Osteoblast (primary cell): ENCODE measurements around the gene HAAO. TPM values are rescaled to one million over a fixed set of nuclear protein-coding genes. Genes with fewer than 3 reads are reported as not detected.
A peak's percentile ranks its signal among the peaks of the same experiment; 100 is the strongest.

ENCODE experiments used
- DNase-seq: peaks from one replicate; pipeline ENCODE4 v3.0.0; 2011; ENCODE audit warnings: low spot score, mixed read lengths; ENCODE audit not compliant: insufficient read length; ENCODE audit errors: missing footprints
- H2AFZ ChIP-seq: 2 replicates; pipeline ENCODE4 v1.6.0; 2011; ENCODE audit warnings: mild to moderate bottlenecking, low read length
- H3K27ac ChIP-seq: 2 replicates; pipeline ENCODE4 v1.5.1; 2011; ENCODE audit warnings: mild to moderate bottlenecking, low read depth, low read length, moderate library complexity
- H3K27me3 ChIP-seq: 2 replicates; pipeline ENCODE4 v1.6.0; 2012; ENCODE audit warnings: mild to moderate bottlenecking, control low read depth, inconsistent platforms, low read length, moderate library complexity; ENCODE audit not compliant: insufficient read depth
- H3K36me3 ChIP-seq: 2 replicates; pipeline ENCODE4 v1.5.1; 2011; ENCODE audit warnings: mild to moderate bottlenecking, low read length, control low read depth, moderate library complexity; ENCODE audit not compliant: insufficient read depth
- H3K4me1 ChIP-seq: 2 replicates; pipeline ENCODE4 v1.5.1; 2011; ENCODE audit warnings: mild to moderate bottlenecking, low read length, control low read depth, moderate library complexity; ENCODE audit not compliant: insufficient read depth
- H3K4me2 ChIP-seq: 2 replicates; pipeline ENCODE4 v1.6.0; 2011; ENCODE audit warnings: mild to moderate bottlenecking, low read length; ENCODE audit not compliant: insufficient read depth
- H3K4me3 ChIP-seq: fragments of 200-600 bp; sonication (generic); 3 replicates; pipeline ENCODE4 v1.5.1; 2012; ENCODE audit warnings: mild to moderate bottlenecking, low read length, inconsistent platforms; ENCODE audit not compliant: insufficient read depth
- H3K79me2 ChIP-seq: 2 replicates; pipeline ENCODE4 v1.6.0; 2012; ENCODE audit warnings: mild to moderate bottlenecking, low read length, control low read depth, inconsistent platforms; ENCODE audit not compliant: insufficient read depth
- H3K9me3 ChIP-seq: 2 replicates; pipeline ENCODE4 v1.5.1; 2011; ENCODE audit warnings: low read depth, low read length, control low read depth
- H4K20me1 ChIP-seq: 2 replicates; pipeline ENCODE4 v1.6.0; 2012; ENCODE audit warnings: mild to moderate bottlenecking, low read length, control low read depth; ENCODE audit not compliant: insufficient read depth
- CTCF ChIP-seq: IDR thresholded peaks from 2 replicates; pipeline ENCODE4 v1.5.1; 2011; ENCODE audit warnings: mild to moderate bottlenecking, low read depth, low read length, moderate library complexity; ENCODE audit errors: extremely low read depth
- total RNA-seq: library from RNA; depleted of rRNA; stranded (reverse); fragments of >200 nt; gene quantifications from 2 replicates; pipeline ENCODE4 v1.2.3, GENCODE V29; 2012

The HAAO gene
- total RNA-seq, result 0.72 and 1.8 TPM in 2 replicates

DNA sequence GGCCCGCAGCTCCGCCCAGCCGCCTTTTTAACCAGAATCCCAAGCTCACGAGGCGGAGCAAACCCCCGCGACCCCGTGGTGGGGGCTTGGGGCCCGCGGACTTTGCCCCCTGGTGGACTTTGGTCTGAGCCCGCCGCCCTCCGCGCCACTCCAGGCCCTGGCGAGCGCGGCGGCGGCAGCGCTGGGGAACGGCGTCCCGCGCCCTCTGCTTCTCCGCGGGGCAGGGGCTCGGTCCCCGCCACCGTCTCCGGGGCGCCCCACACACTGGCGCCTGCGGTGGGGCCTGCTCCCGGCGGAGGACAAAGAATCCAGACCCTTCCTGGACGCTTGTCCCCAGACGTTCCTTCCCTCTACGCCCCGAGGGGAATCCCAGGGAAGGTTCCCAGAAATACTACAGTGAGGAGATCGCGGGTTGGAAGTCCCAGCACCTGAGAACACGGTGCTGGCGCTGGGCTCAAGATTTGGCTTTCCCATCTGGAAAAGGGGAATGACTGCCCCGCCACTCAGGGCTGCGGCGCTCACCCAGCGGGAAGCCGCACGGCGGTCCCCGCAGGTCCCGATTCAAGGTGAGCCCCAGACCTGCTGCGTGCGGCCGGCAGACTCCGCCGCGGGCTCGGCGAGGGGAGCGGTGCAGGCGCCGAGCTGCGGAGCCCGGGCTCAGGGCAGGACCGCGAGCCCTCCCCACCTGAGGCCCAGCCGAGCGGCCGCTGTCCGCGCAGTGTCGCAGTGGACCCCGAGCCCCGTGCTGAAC lies at the start of gene HAAO:
TSS of gene HAAO (minus strand) at position 1 of the 751 bp plus-strand sequence. CDS start 47 bp downstream, outside the sequence.
- Histone ChIP-seq H4K20me1 (no peaks in the 10 kb centered on the region), H3K4me3 (peak within 1 kb of the TSS; percentile 69), H3K79me2 (no peaks in the 10 kb centered on the region), H3K36me3 (no peaks in the 10 kb centered on the region), H3K9me3 (no peaks in the 10 kb centered on the region), H2AFZ (peak within 1 kb of the TSS; percentile 78), H3K27me3 (peaks cover 13% of the 10 kb centered on the region), H3K4me2 (peak within 1 kb of the TSS; percentile 82), H3K4me1 (peaks cover 3% of the 10 kb centered on the region), H3K27ac (no peak within 1 kb of the TSS)
- TF ChIP-seq CTCF, result no peak
- peak; percentile 89 for DNase-seq

- H3K79me2 ChIP-seq, result no peaks in the 10 kb centered on the region
- H4K20me1 ChIP-seq, result no peaks in the 10 kb centered on the region
- no peaks in the 10 kb centered on the region for H3K9me3 ChIP-seq
- DNase-seq, result no peak
- H3K4me3 ChIP-seq, result no peak overlapping the region
- TF ChIP-seq CTCF, result no peak
- peaks cover 15% of the 10 kb centered on the region for H3K4me1 ChIP-seq
- no peak overlapping the region for H2AFZ ChIP-seq
- no peaks in the 10 kb centered on the region for H3K36me3 ChIP-seq
- H3K27me3 ChIP-seq, result no peaks in the 10 kb centered on the region
- H3K27ac ChIP-seq, result no peak overlapping the region
- H3K4me2 ChIP-seq, result no peak overlapping the region
Measured at GRCh38 chr2:42841344-42841743, 49.0 kb upstream of the HAAO start.

- H2AFZ ChIP-seq, result no peak overlapping the region
- peaks cover 20% of the 10 kb centered on the region for H3K4me1 ChIP-seq
- TF ChIP-seq CTCF, result no peak
- H4K20me1 ChIP-seq, result no peaks in the 10 kb centered on the region
- H3K36me3 ChIP-seq, result no peaks in the 10 kb centered on the region
- no peaks in the 10 kb centered on the region for H3K27me3 ChIP-seq
- no peaks in the 10 kb centered on the region for H3K79me2 ChIP-seq
- no peak overlapping the region for H3K4me2 ChIP-seq
- H3K27ac ChIP-seq, result no peak overlapping the region
- no peak for DNase-seq
- H3K9me3 ChIP-seq, result no peaks in the 10 kb centered on the region
- no peak overlapping the region for H3K4me3 ChIP-seq
Measured at GRCh38 chr2:42840760-42841159, 48.4 kb upstream of the HAAO start.

DNA sequence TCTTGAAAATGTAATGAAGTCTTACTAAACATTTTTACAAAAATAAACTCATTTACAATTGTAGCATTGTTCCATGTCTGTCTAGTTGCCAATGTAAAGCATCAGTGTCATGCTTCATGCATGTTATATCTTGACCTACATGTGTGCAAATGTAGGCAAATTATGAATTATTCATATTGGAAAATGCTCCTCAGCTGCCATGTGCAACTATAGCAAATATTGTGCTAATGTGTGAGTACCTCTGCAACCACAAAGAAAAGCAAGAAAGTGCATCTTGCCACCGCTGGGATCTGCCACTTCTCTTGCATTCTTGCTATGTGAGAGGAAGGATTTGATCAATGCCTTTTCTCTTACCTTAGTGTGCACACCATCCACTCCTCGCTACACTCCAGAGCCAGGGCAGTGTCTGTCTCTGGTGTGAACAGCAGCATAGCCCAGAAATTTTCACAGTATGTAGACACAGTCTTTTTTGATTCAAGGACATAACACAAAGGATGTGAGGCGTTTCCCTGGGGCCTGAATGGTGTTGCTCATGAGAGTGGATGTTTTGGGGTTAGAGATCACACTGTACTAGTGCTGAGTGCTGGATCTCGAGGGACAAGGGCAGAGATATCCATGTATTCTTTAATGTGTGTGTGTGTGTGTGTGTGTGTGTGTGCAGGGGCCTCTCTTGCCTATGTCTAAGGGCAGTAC lies 47.6 kb upstream of the HAAO start:
- no peaks in the 10 kb centered on the region for H3K79me2 ChIP-seq
- no peaks in the 10 kb centered on the region for H3K27me3 ChIP-seq
- H3K36me3 ChIP-seq, result no peaks in the 10 kb centered on the region
- no peak for TF ChIP-seq CTCF
- H3K4me1 ChIP-seq, result peaks cover 22% of the 10 kb centered on the region
- H3K4me2 ChIP-seq, result no peak overlapping the region
- no peaks in the 10 kb centered on the region for H4K20me1 ChIP-seq
- peak overlapping the region; percentile 0 for H2AFZ ChIP-seq
- no peak overlapping the region for H3K4me3 ChIP-seq
- H3K27ac ChIP-seq, result no peak overlapping the region
- no peaks in the 10 kb centered on the region for H3K9me3 ChIP-seq
- no peak for DNase-seq
